NCI-H748 treated with DMSO at 0.1 percent for 48 hours (cell line): ENCODE measurements around the gene FCER1G.

Experiments
- DNase-seq: peaks from one replicate; lab custom pipeline; 2025; lab: John Stamatoyannopoulos, UW

The FCER1G gene

GRCh38 chr1:161188381-161188780 lies 26.7 kb upstream of the FCER1G start:
- no peak for DNase-seq

- no peak for DNase-seq
These were observed 26.1 kb upstream of the FCER1G start for GRCh38 chr1:161189036-161189435.

GRCh38 chr1:161190962-161191521 lies 24.1 kb upstream of the FCER1G start:
- DNase-seq = no peak

GRCh38 chr1:161191971-161192370 lies 23.1 kb upstream of the FCER1G start:
- DNase-seq = no peak

GRCh38 chr1:161192476-161193465 lies 22.3 kb upstream of the FCER1G start:
- peak; percentile 39 for DNase-seq

GRCh38 chr1:161193561-161194235 lies 21.4 kb upstream of the FCER1G start:
- DNase-seq = no peak

- DNase-seq = no peak
These were observed 19.9 kb upstream of the FCER1G start for GRCh38 chr1:161195171-161195570.

GRCh38 chr1:161196111-161196510 lies 19.0 kb upstream of the FCER1G start:
- no peak for DNase-seq

- no peak for DNase-seq
These were observed 18.3 kb upstream of the FCER1G start for GRCh38 chr1:161196521-161197451.

- DNase-seq = no peak
These were observed 17.4 kb upstream of the FCER1G start for GRCh38 chr1:161197560-161198193.

- no peak for DNase-seq
These were observed 16.8 kb upstream of the FCER1G start for GRCh38 chr1:161198194-161198896.

GRCh38 chr1:161198897-161199431 lies 16.1 kb upstream of the FCER1G start, which contains the start of gene ADAMTS4:
Gene ADAMTS4 (minus strand): TSS chr1:161199054. CDS start chr1:161198627, 427 bp downstream.
- no peak for DNase-seq

- no peak for DNase-seq
These were observed 15.5 kb upstream of the FCER1G start for GRCh38 chr1:161199506-161200139.

GRCh38 chr1:161200421-161200991 lies 14.6 kb upstream of the FCER1G start:
- no peak for DNase-seq

- no peak for DNase-seq
These were observed 13.9 kb upstream of the FCER1G start for GRCh38 chr1:161200992-161201835.

GRCh38 chr1:161201836-161202712 lies 13.0 kb upstream of the FCER1G start, which contains the start of gene NDUFS2:
Gene NDUFS2 (plus strand): TSS chr1:161202367. CDS start chr1:161202386, 19 bp downstream.
- peak; percentile 97 for DNase-seq
